ENCODE results near the gene DEFB132. TPM values are rescaled to one million over a fixed set of nuclear protein-coding genes. Genes with fewer than 3 reads are reported as not detected.

The DEFB132 gene, protein sequence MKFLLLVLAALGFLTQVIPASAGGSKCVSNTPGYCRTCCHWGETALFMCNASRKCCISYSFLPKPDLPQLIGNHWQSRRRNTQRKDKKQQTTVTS
- total RNA-seq = not detected

GRCh38 chr20:257419-257818 lies at the start of gene DEFB132:
Gene DEFB132, plus strand, starts transcription at chr20:257724. Its CDS starts 55 bp downstream, at chr20:257779.

GRCh38 chr20:226958-227357 lies 30.6 kb upstream of the DEFB132 start, which contains the start of gene DEFB129:
Gene DEFB129, plus strand, starts transcription at chr20:227258. Its CDS starts 31 bp downstream, at chr20:227289.

GRCh38 chr20:290084-290831 lies 32.7 kb downstream of the DEFB132 start, which contains the start of gene C20orf96:
Gene C20orf96, minus strand, starts transcription at chr20:290750. Its CDS starts 140 bp downstream, at chr20:290610.

DNA sequence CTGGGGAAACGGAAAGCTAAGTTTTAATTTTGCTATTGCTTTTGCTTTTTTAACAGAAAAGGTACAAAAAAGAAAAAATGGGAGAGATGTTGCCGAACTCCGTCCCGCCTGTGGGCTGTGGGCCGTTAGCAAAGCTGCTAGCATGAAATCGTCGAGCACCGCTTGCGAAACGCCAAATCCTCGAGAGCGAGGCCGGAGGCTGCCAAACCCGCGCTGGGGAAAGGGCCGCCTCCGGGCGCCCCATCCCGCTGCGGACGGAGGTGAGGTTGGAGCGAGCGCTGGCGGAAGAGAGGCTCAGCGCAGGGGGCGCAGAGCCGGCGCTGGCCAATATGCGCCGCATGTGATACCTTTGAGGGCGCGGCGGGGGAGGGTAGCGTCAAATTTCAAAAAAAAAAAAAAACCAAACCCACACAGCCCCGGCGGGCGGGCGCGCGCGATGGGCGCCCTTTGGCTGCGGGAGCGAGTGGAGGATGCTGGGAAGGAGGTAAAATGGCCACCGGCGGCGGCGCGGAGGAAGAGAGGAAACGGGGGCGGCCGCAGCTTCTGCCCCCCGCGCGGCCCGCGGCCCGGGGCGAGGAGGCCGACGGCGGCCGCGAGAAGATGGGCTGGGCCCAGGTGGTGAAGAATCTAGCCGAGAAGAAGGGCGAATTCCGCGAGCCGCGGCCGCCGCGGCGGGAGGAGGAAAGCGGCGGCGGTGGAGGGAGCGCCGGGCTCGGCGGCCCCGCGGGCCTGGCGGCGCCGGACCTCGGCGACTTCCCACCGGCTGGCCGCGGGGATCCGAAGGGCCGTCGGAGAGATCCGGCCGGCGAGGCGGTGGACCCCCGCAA lies 39.8 kb downstream of the DEFB132 start, which contains the start of gene ZCCHC3:
Gene ZCCHC3, plus strand, starts transcription at position 473 of the 827 bp plus-strand sequence. Its CDS starts 17 bp downstream, at position 490.

Other genes with a start within 250 kb of the DEFB132 start
- not detected for gene DEFB125, start 170.1 kb upstream of the DEFB132 start, total RNA-seq
- not detected for gene DEFB126, start 115.1 kb upstream of the DEFB132 start, total RNA-seq
- gene DEFB127, start 100.3 kb upstream of the DEFB132 start, total RNA-seq = not detected
- not detected for gene DEFB128, start 68.0 kb upstream of the DEFB132 start, total RNA-seq
- not detected for gene DEFB129, start 30.5 kb upstream of the DEFB132 start, total RNA-seq
- 7.2 TPM for gene C20orf96, start 33.0 kb downstream of the DEFB132 start, total RNA-seq
- gene ZCCHC3, start 39.8 kb downstream of the DEFB132 start, total RNA-seq = 22.4 TPM
- gene SOX12, start 67.8 kb downstream of the DEFB132 start, total RNA-seq = 10.4 TPM
- 52.4 TPM for gene NRSN2, start 89.4 kb downstream of the DEFB132 start, total RNA-seq
- gene TRIB3, start 123.0 kb downstream of the DEFB132 start, total RNA-seq = 11.5 TPM
- 23.5 TPM for gene RBCK1, start 150.6 kb downstream of the DEFB132 start, total RNA-seq
- gene TBC1D20, start 204.8 kb downstream of the DEFB132 start, total RNA-seq = 18.9 TPM

Data from diencephalon (tissue), 1 donor.